BJ (cell line): Measurements from ENCODE around the gene CUBN. TPM values are rescaled to one million over a fixed set of nuclear protein-coding genes. Genes with fewer than 3 reads are reported as not detected.

Source experiments
- CTCF ChIA-PET: fragments of 350-600 bp; formaldehyde crosslinking; extraction: SDS; loops from one replicate; lab custom pipeline; 2021; ENCODE audit warnings: antibody characterized with exemption, inconsistent platforms; lab: Yijun Ruan, JAX
- POLR2A ChIA-PET: fragments of 300-600 bp; sonication (Branson Sonifier 250); formaldehyde crosslinking; extraction: SDS; loops from one replicate; lab custom pipeline; 2021; ENCODE audit warnings: antibody characterized with exemption; lab: Charles Lee
- DNase-seq: peaks from one replicate; pipeline ENCODE4 v3.0.0-alpha.2; 2011; ENCODE audit warnings: low read depth
- H3K27me3 ChIP-seq: 2 replicates; pipeline ENCODE4 v1.6.0; 2011; ENCODE audit warnings: low read length; ENCODE audit not compliant: control insufficient read depth, insufficient read depth
- H3K36me3 ChIP-seq: 2 replicates; pipeline ENCODE4 v1.5.1; 2011; ENCODE audit warnings: low read length; ENCODE audit not compliant: control insufficient read depth, insufficient read depth
- H3K4me3 ChIP-seq: 2 replicates; pipeline ENCODE4 v1.5.1; 2011; ENCODE audit warnings: low read depth, mild to moderate bottlenecking, control low read depth, low read length
- CTCF ChIP-seq: IDR thresholded peaks from 2 replicates; pipeline ENCODE4 v1.5.1; 2011; ENCODE audit warnings: low read depth, mild to moderate bottlenecking, control low read depth, inconsistent platforms, low read length, moderate library complexity; ENCODE audit not compliant: insufficient read depth
- polyA plus RNA-seq: library from polyadenylated mRNA; depleted of rRNA; stranded (reverse); fragments of >200 nt; gene quantifications from 2 replicates; pipeline ENCODE4 v1.2.3, GENCODE V29; 2011

CUBN gene
- polyA plus RNA-seq, 1 experiment, result 0.39 TPM

- CTCF ChIA-PET, result no interaction called here
- POLR2A ChIA-PET, result no interaction called here
Observed at GRCh38 chr10:17064435-17064834, 65.2 kb downstream of the CUBN start.

GRCh38 chr10:17062955-17063484 is 66.6 kb downstream of the CUBN start:
- no peak for TF ChIP-seq CTCF
- POLR2A ChIA-PET, result no interaction called here

More at GRCh38 chr10:17064435-17064834, 65.2 kb downstream of the CUBN start:
- no peaks in the 10 kb centered on the region for H3K27me3 ChIP-seq
- H3K4me3 ChIP-seq, result no peak overlapping the region
- DNase-seq, result no peak
- H3K36me3 ChIP-seq, result no peaks in the 10 kb centered on the region
- TF ChIP-seq CTCF, result no peak

GRCh38 chr10:17062493-17062892 is 67.1 kb downstream of the CUBN start:
- H3K27me3 ChIP-seq, result no peaks in the 10 kb centered on the region
- H3K36me3 ChIP-seq, result no peaks in the 10 kb centered on the region
- CTCF ChIA-PET, result interaction anchor here (0.8 kb wide), 1 partner anchor 147 kb away, joined by 3 read pairs; no protein-coding TSS in a partner anchor
- DNase-seq, result peak; percentile 73
- POLR2A ChIA-PET, result no interaction called here
- TF ChIP-seq CTCF, result no peak
- no peak overlapping the region for H3K4me3 ChIP-seq

More at GRCh38 chr10:17062955-17063484, 66.6 kb downstream of the CUBN start:
- H3K4me3 ChIP-seq, result no peak overlapping the region
- CTCF ChIA-PET, result interaction anchor here (0.8 kb wide), 1 partner anchor 146 kb away, joined by 3 read pairs; no protein-coding TSS in a partner anchor
- no peaks in the 10 kb centered on the region for H3K27me3 ChIP-seq
- H3K36me3 ChIP-seq, result no peaks in the 10 kb centered on the region
- DNase-seq, result peak; percentile 60

- Histone ChIP-seq H3K4me3 (no peak overlapping the region), H3K36me3 (no peaks in the 10 kb centered on the region), H3K27me3 (no peaks in the 10 kb centered on the region)
- ChIA-PET CTCF (no interaction called here), POLR2A (no interaction called here)
- DNase-seq, result no peak
- no peak for TF ChIP-seq CTCF
Observed at GRCh38 chr10:17062009-17062408, 67.6 kb downstream of the CUBN start.

- TF ChIP-seq CTCF, result no peak
- ChIA-PET CTCF (no interaction called here), POLR2A (no interaction called here)
- no peaks in the 10 kb centered on the region for H3K36me3 ChIP-seq
- no peak overlapping the region for H3K4me3 ChIP-seq
- no peaks in the 10 kb centered on the region for H3K27me3 ChIP-seq
- no peak for DNase-seq
Observed at GRCh38 chr10:17061418-17061817, 68.2 kb downstream of the CUBN start.
